SW 1271 (cell line): ENCODE results near the gene MYPN.
"Not testable (repeated sequence)": the region's sequence is repeated elsewhere in the genome, so short reads cannot be mapped to it uniquely, and the experiment has no call there.

Experiments used
- DNase-seq, 2 experiments: peaks; one replicate each; lab custom pipeline; 2025; lab: John Stamatoyannopoulos, UW

The MYPN gene, protein sequence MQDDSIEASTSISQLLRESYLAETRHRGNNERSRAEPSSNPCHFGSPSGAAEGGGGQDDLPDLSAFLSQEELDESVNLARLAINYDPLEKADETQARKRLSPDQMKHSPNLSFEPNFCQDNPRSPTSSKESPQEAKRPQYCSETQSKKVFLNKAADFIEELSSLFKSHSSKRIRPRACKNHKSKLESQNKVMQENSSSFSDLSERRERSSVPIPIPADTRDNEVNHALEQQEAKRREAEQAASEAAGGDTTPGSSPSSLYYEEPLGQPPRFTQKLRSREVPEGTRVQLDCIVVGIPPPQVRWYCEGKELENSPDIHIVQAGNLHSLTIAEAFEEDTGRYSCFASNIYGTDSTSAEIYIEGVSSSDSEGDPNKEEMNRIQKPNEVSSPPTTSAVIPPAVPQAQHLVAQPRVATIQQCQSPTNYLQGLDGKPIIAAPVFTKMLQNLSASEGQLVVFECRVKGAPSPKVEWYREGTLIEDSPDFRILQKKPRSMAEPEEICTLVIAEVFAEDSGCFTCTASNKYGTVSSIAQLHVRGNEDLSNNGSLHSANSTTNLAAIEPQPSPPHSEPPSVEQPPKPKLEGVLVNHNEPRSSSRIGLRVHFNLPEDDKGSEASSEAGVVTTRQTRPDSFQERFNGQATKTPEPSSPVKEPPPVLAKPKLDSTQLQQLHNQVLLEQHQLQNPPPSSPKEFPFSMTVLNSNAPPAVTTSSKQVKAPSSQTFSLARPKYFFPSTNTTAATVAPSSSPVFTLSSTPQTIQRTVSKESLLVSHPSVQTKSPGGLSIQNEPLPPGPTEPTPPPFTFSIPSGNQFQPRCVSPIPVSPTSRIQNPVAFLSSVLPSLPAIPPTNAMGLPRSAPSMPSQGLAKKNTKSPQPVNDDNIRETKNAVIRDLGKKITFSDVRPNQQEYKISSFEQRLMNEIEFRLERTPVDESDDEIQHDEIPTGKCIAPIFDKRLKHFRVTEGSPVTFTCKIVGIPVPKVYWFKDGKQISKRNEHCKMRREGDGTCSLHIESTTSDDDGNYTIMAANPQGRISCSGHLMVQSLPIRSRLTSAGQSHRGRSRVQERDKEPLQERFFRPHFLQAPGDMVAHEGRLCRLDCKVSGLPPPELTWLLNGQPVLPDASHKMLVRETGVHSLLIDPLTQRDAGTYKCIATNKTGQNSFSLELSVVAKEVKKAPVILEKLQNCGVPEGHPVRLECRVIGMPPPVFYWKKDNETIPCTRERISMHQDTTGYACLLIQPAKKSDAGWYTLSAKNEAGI (N-terminal part only)

DNA sequence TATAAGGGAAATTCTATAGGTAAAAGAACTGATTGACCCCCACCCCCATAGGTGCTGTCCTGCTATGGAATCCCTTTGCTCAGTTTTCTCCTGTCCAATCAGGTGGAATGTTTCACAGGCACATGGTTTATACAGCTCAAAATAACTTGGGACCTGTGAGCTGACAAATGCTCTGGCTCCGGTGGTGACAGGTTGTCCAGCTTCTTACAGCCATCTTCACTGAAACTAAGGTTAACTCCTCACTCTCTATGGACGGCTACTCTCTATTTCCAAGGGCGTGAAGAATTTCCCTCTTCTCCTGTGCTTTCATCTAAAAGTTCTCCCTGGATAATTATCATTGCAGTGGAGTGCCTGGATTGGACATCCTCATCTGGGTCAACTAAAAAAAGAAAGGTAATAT, at the start of gene MYPN:
Gene MYPN (plus strand): TSS at position 158 of the 400 bp plus-strand sequence. CDS start 11,951 bp downstream, outside the sequence.
- DNase-seq, result no peak

- no peak for DNase-seq
Measured at GRCh38 chr10:68067029-68067428, 42.3 kb upstream of the MYPN start.

DNA sequence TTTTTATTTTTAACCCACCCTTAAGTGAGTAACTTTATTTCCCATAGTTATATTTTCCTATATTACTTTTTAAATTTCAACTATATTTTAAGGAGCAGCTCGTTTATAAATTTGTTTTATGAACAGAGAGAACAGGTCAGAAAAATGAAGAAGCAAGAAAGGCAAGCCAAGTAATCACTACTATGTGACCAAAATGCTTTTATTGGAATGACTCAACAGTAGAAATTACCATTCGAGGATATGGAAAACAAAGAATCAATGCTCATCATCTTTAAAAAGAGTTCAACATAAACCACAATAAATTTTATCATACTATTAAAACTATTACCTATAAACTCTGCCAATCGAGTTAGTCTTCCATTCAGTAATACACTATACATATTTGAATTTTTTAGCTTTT, 41.8 kb upstream of the MYPN start:
- DNase-seq, result no peak

GRCh38 chr10:68073631-68074030, 35.7 kb upstream of the MYPN start:
- no peak for DNase-seq

DNA sequence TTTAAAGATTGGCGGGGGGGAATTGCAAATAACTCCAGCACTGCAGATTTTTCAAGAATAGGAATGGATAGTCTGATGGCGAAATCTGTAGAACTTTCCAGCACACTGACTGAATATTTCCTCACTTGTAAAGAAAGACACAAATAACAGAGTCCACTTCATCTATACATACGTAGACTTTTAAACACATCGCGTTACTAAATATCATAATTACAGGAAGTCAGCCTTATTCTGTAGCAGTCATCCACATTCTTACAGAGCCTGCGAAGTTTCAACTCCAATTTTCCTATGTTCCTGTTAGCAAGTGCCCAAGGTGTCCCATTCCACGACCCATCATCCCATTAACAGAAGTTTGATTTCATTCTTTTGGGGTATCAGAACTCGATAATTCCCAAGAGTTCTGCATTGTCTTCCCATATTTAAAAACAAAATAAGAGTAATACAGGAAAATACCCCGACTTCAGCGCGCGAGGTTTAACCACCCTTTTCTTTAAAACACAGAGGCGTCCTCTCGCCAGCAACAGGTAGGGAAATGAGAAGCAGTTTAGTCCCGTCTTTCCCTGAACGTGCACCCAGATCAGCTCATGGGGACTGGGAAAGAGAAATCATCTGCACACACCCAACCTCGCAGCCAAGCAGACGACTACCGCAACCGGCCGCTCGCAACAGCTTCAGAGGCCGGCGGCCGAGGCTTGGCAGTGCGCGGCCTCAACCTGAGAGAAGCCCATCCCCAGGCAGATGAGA, 35.1 kb upstream of the MYPN start:
- DNase-seq, result peak in 1 of 2 experiments; percentile 53

DNA sequence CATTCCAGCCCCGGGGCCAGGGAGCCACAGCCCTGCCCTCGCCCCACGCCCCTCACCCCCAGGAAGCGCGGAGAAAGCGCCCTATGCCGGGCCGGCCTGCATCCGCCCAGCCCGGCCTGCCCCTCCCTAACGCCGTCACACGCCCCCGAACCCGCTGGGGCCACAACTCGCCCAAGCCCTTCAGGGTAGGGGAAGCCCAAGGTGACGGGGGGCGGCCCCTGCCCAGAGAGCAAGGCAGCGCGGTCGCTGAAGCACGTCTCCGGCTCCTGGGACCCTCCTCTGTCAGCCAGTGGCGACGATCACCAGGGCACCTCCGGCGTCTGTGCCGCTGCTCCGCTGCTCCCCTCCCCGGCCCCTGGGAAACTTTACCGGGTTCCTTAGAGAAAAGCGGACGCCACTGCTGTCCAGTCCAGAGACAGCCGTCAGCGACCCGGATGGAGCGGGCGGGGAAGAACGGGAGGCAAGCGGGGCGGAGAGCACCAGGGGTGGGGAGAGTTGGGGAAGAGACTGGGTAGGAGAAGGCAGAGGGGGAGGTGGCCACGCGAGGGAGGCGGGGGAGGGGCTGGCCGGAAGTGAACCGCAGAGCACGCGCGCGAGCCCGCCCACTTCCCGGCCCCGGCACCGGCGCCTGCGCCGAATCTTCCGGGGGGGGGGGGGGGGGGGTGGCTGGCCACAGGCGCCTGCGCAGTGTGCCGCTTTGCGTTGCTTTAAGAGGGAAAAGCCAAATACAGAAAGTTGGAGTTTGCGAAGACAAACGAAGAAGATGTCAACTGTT, 34.3 kb upstream of the MYPN start, which contains the start of gene HERC4:
Gene HERC4 (minus strand): TSS at position 509 of the 775 bp plus-strand sequence. CDS start 2,175 bp downstream, outside the sequence.
- peak; percentile 71 to 87 for DNase-seq

GRCh38 chr10:68075550-68076004, 33.7 kb upstream of the MYPN start:
- no peak for DNase-seq

DNA sequence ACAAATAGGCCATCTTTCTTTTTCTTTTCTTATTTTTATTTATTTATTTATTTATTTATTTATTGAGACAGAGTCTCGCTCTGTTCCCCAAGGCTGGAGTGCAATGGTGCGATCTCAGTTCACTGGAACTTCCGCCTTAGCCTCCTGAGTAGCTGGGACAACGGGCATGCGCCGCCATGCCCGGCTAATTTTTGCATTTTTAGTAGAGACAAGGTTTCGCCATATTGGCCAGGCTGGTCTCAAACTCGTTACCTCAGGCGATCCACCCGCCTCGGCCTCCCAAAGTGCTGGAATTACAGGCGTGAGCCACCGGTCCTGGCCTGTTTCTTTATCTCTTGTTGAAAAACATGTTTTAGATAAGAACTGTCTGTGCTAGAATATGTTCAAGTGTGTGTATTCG, 33.2 kb upstream of the MYPN start:
- not testable (repeated sequence) for DNase-seq

- no peak for DNase-seq
Measured at GRCh38 chr10:68077026-68077425, 32.3 kb upstream of the MYPN start.

DNA sequence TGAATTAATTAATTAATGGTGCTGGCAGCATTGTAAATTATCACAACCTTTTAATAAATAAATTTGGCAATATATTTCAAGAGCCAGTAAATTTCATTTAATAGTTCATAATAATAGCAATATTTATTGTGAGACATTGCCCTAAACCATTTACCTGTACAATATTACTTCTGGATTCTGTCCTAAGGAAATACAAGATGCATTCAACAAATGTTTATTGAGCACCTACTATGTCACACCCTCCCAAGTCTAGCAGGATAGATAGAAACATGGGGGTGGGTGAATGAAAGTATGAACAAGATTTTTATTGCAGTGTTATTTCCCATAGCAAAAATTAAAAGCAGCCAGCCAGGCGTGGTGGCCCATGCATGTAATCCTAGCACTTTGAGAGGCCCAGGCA, 29.9 kb upstream of the MYPN start:
- DNase-seq, result no peak

DNA sequence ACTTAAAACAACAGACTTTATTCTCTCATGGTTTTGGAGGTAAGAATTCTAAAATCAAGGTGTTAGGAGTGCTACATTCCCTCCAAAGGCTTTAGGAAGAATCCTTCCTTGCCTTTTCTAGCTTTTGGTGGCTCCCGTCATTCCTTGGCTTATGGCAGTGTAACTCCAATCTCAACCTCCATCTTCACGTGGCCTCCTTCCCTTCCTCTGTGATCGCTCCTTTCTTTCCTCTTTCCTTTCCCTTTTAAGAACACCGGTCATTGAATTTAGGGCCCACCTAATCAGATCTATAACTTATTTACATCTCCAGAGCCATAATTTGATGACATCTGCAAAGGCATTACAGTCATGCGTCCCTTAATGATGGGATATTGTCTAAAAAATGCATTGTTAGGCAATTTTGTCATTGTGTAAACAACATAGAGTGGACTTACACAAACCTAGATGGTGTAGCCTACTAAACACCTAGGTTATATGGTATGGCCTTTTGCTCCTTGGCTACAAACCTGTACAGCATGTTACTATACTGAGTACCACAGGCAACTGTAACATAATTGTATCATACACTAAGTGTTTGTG, 28.3 kb upstream of the MYPN start:
- DNase-seq, result no peak

- DNase-seq, result no peak
Measured at GRCh38 chr10:68081916-68082315, 27.4 kb upstream of the MYPN start.

GRCh38 chr10:68082872-68083271, 26.4 kb upstream of the MYPN start:
- DNase-seq, result peak in 1 of 2 experiments; percentile 55

GRCh38 chr10:68083953-68084352, 25.3 kb upstream of the MYPN start:
- DNase-seq, result no peak

DNA sequence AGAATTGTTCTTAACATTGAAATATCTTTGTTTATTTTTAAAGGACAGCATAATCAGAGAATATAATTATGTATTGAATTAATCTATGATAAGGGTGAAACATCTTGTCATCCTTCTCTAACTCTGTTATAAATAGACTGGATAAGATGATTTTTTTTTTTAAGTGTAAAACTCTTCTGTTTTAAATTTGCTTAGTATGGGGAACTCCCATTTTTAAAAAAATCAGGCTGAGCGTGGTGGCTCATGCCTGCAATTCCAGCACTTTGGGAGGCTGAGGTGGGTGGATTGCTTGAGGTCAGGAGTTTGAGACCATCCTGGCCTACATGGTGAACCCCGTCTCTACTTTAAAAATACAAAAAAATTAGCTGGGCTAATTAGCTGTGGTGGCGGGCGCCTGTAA, 24.8 kb upstream of the MYPN start:
- no peak for DNase-seq

GRCh38 chr10:68086011-68086410, 23.3 kb upstream of the MYPN start:
- no peak for DNase-seq

GRCh38 chr10:68086910-68087684, 22.2 kb upstream of the MYPN start:
- no peak for DNase-seq

GRCh38 chr10:68087685-68088401, 21.4 kb upstream of the MYPN start:
- DNase-seq, result no peak

GRCh38 chr10:68088740-68089139, 20.5 kb upstream of the MYPN start:
- DNase-seq, result no peak
